Stimulated activated CD4-positive, alpha-beta T cell treated with anti-CD3 and anti-CD28 coated beads, Interleukin-1b, Interleukin-23, amount 100 ng/mL, for 1 hour (primary cell): ENCODE measurements around the gene TBC1D16.
"Not testable (repeated sequence)": the region's sequence is repeated elsewhere in the genome, so short reads cannot be mapped to it uniquely, and the experiment has no call there.

Experiments
- DNase-seq, 2 donors: peaks; one replicate each; pipeline ENCODE4 v3.0.0-alpha.2; 2020; ENCODE audit warnings: low read depth in 2 of 2

Gene TBC1D16

GRCh38 chr17:79916506-79916905, 119.2 kb downstream of the TBC1D16 start:
- DNase-seq: no peak

- no peak for DNase-seq
These were observed 119.7 kb downstream of the TBC1D16 start for GRCh38 chr17:79915850-79916430.

GRCh38 chr17:79914813-79915740, 120.6 kb downstream of the TBC1D16 start:
- no peak for DNase-seq

GRCh38 chr17:79913896-79914812, 121.5 kb downstream of the TBC1D16 start:
- no peak for DNase-seq

GRCh38 chr17:79913451-79913850, 122.2 kb downstream of the TBC1D16 start:
- no peak for DNase-seq

- DNase-seq: no peak
These were observed 122.9 kb downstream of the TBC1D16 start for GRCh38 chr17:79912552-79913330.

GRCh38 chr17:79911430-79912399, 124.0 kb downstream of the TBC1D16 start:
- no peak for DNase-seq

- DNase-seq: no peak
These were observed 124.7 kb downstream of the TBC1D16 start for GRCh38 chr17:79910985-79911361.

- DNase-seq: no peak
These were observed 126.6 kb downstream of the TBC1D16 start for GRCh38 chr17:79909121-79909520.

GRCh38 chr17:79907850-79908249, 127.8 kb downstream of the TBC1D16 start:
- DNase-seq: no peak

- no peak for DNase-seq
These were observed 128.4 kb downstream of the TBC1D16 start for GRCh38 chr17:79907217-79907715.

GRCh38 chr17:79905832-79906231, 129.8 kb downstream of the TBC1D16 start:
- DNase-seq: no peak

- no peak for DNase-seq
These were observed 130.8 kb downstream of the TBC1D16 start for GRCh38 chr17:79904865-79905264.

- DNase-seq: no peak
These were observed 133.4 kb downstream of the TBC1D16 start for GRCh38 chr17:79902146-79902791.

- no peak for DNase-seq
These were observed 134.5 kb downstream of the TBC1D16 start for GRCh38 chr17:79901131-79901530.

- DNase-seq: no peak
These were observed 136.1 kb downstream of the TBC1D16 start for GRCh38 chr17:79899584-79899983.

- no peak for DNase-seq
These were observed 138.2 kb downstream of the TBC1D16 start for GRCh38 chr17:79897243-79898063.

- DNase-seq: not testable (repeated sequence)
These were observed 142.2 kb downstream of the TBC1D16 start for GRCh38 chr17:79893457-79893856.
